Small intestine (tissue), 7 donors: ENCODE results near the gene ISYNA1. TPM values are rescaled to one million over a fixed set of nuclear protein-coding genes. Genes with fewer than 3 reads are reported as not detected.
A peak's percentile ranks its signal among the peaks of the same experiment; 100 is the strongest.

Experiments
- DNase-seq, 2 donors: peaks; one replicate each; pipeline versions ENCODE4 v3.0.0 to v3.0.0-alpha.2; 2013
- FAIRE-seq: peaks from 2 replicates; lab custom pipeline; 2012; peaks lifted over from hg19 to GRCh38; lab: Jason Lieb, UNC
- H3K27ac ChIP-seq, 3 donors: one replicate each; pipeline ENCODE4 v1.5.1; 2013; ENCODE audit warnings: low read length in 2 of 3, mild to moderate bottlenecking in 2 of 3, control low read depth in 1 of 3, inconsistent platforms in 1 of 3, low read depth in 1 of 3, moderate library complexity in 1 of 3
- H3K27me3 ChIP-seq, 3 donors: one replicate each; pipeline ENCODE4 v1.6.1; 2013; ENCODE audit warnings: low read length in 3 of 3, inconsistent platforms in 1 of 3; ENCODE audit not compliant: control insufficient read depth in 3 of 3, insufficient read depth in 3 of 3
- H3K36me3 ChIP-seq, 3 donors: one replicate each; pipeline ENCODE4 v1.6.1; 2013; ENCODE audit warnings: low read length in 3 of 3, inconsistent platforms in 1 of 3, low read depth in 1 of 3, mild to moderate bottlenecking in 1 of 3, moderate library complexity in 1 of 3; ENCODE audit not compliant: control insufficient read depth in 3 of 3, insufficient read depth in 2 of 3
- H3K4me1 ChIP-seq, 3 donors: one replicate each; pipeline ENCODE4 v1.6.1; 2013; ENCODE audit warnings: low read length in 2 of 3, inconsistent platforms in 1 of 3, low read depth in 1 of 3, mild to moderate bottlenecking in 1 of 3, moderate library complexity in 1 of 3; ENCODE audit not compliant: control insufficient read depth in 3 of 3, insufficient read depth in 2 of 3
- H3K4me3 ChIP-seq, 3 donors: one replicate each; pipeline ENCODE4 v1.5.1; 2013; ENCODE audit warnings: low read length in 3 of 3, control low read depth in 1 of 3, inconsistent platforms in 1 of 3, low read depth in 1 of 3, mild to moderate bottlenecking in 1 of 3, moderate library complexity in 1 of 3
- H3K9me3 ChIP-seq, 2 donors: one replicate each; pipeline ENCODE4 v1.6.1; 2013; ENCODE audit warnings: low read depth in 1 of 2, low read length in 1 of 2; ENCODE audit not compliant: control insufficient read depth in 2 of 2, insufficient read depth in 1 of 2
- WGBS, 3 donors: extraction: QIAGEN DNeasy Blood & Tissue Kit; methylation state at CpG; one replicate each; pipeline ENCODE4 v1.1.7; 2013; 5-methylcytosine and 5-hydroxymethylcytosine counted together
- polyA plus RNA-seq, 4 donors: library from polyadenylated mRNA; stranded (reverse) in 3 of 4; unstranded in 1 of 4; fragments of 200-250 nt in 3 of 4; fragments of 120-200 nt in 1 of 4; gene quantifications; one replicate each; pipeline versions ENCODE4 v1.2.1 to v1.2.3, GENCODE V29; 2013
- donor health status: healthy with polysubstance abuse.
- donor health status: control.
- donor health status: control.
- donor health status: Bipolar disorder and iron deficiency.
- donor health status: healthy.

Gene ISYNA1
- polyA plus RNA-seq, 4 donors: 4.5 to 72.1 (median 9.3) TPM

DNA sequence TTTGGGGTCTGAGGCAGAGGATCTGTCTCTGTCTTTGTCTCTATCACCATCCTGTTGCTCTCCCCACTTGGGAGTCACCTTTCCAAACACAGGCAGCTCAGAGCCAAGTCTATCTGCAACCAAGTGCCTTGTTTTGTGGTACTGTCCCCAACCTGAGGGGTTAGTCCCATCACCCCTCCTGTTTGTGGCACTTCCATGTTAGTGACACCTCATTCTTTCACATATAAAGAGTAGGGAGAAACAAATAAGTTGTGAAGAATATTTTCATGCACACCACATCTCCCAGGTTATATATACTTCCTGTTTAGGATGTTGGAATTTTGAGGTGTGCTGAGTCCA lies 48.2 kb downstream of the ISYNA1 start:
- DNase-seq (no peak), FAIRE-seq (no peak)
- no peak overlapping the region for H3K27ac ChIP-seq
- no peaks in the 10 kb centered on the region for H3K27me3 ChIP-seq
- peaks cover 0 to 26% (median 0%) of the 10 kb centered on the region in 3 donors for H3K36me3 ChIP-seq
- H3K4me3 ChIP-seq: no peak overlapping the region
- H3K4me1 ChIP-seq: peaks cover 0 to 20% (median 7%) of the 10 kb centered on the region in 3 donors
- H3K9me3 ChIP-seq: peaks cover 0 to 4% of the 10 kb centered on the region in 2 donors

DNA sequence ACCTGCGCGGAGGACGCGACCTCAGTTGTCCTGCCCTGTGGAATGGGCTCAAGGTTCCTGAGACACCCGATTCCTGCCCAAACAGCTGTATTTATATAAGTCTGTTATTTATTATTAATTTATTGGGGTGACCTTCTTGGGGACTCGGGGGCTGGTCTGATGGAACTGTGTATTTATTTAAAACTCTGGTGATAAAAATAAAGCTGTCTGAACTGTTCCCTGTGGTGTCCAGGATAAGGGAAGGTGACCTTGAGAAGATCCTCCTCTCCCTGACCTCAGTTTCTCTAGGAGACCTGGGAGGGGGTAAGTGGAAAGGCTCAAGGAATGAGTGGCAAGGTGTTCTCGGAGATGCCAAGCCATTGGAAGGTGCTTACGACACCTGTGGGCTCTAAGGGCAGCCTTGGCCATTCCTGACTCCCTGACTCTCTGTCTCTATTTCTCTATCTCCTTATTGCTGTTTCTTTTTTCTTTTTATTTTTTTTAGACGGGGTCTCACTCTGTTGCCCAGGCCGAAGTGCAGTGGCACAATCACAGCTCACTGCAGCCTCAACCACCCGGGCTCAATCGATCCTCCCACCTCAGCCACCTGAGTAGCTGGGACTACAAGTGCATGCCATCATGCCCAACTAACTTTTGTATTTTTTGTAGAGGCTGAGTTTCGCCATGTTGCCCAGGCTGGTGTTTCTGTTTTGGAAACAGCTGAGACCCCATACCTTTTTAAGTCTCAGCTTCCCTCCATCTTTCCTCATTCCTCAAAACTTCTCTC lies 48.8 kb downstream of the ISYNA1 start:
- FAIRE-seq (no peak), DNase-seq (no peak)
- Histone ChIP-seq H3K4me3 (peak overlapping the region in 1 of 3 donors; percentile 27), H3K27ac (peak overlapping the region in 1 of 3 donors; percentile 6), H3K9me3 (peaks cover 0 to 4% of the 10 kb centered on the region in 2 donors), H3K27me3 (no peaks in the 10 kb centered on the region), H3K4me1 (peaks cover 0 to 25% (median 7%) of the 10 kb centered on the region in 3 donors), H3K36me3 (peaks cover 0 to 26% (median 0%) of the 10 kb centered on the region in 3 donors)
- 83 to 87% (median 87%) methylated on average over 13 of the region's 13 CpGs for WGBS, 3 donors

DNA sequence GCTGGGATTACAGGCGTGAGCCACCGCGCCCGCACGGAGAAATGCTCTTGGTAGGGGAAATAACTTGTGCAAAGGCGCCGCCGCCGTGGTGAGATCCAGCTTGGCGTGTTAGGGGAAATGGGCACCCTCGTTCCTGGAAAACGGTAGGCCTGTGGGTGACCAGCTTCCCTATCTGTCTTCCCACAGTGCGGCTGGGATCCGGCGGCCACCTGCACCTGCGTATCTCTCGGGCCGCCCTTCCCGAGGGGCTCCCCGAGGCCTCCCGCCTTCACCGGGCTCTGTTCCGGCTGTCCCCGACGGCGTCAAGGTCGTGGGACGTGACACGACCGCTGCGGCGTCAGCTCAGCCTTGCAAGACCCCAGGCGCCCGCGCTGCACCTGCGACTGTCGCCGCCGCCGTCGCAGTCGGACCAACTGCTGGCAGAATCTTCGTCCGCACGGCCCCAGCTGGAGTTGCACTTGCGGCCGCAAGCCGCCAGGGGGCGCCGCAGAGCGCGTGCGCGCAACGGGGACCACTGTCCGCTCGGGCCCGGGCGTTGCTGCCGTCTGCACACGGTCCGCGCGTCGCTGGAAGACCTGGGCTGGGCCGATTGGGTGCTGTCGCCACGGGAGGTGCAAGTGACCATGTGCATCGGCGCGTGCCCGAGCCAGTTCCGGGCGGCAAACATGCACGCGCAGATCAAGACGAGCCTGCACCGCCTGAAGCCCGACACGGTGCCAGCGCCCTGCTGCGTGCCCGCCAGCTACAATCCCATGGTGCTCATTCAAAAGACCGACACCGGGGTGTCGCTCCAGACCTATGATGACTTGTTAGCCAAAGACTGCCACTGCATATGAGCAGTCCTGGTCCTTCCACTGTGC lies 49.6 kb downstream of the ISYNA1 start:
- WGBS, 3 donors: 9 to 22% (median 13%) methylated on average over 68 to 86 of the region's 86 CpGs
- Histone ChIP-seq H3K4me1 (peaks cover 0 to 26% (median 7%) of the 10 kb centered on the region in 3 donors), H3K27ac (peak overlapping the region; percentile 41 to 69 (median 46)), H3K36me3 (peaks cover 0 to 26% (median 0%) of the 10 kb centered on the region in 3 donors), H3K9me3 (peaks cover 0 to 4% of the 10 kb centered on the region in 2 donors), H3K27me3 (no peaks in the 10 kb centered on the region), H3K4me3 (peak overlapping the region in 2 of 3 donors; percentile 45 to 85)
- FAIRE-seq (no peak), DNase-seq (peak; percentile 66 to 94)

DNA sequence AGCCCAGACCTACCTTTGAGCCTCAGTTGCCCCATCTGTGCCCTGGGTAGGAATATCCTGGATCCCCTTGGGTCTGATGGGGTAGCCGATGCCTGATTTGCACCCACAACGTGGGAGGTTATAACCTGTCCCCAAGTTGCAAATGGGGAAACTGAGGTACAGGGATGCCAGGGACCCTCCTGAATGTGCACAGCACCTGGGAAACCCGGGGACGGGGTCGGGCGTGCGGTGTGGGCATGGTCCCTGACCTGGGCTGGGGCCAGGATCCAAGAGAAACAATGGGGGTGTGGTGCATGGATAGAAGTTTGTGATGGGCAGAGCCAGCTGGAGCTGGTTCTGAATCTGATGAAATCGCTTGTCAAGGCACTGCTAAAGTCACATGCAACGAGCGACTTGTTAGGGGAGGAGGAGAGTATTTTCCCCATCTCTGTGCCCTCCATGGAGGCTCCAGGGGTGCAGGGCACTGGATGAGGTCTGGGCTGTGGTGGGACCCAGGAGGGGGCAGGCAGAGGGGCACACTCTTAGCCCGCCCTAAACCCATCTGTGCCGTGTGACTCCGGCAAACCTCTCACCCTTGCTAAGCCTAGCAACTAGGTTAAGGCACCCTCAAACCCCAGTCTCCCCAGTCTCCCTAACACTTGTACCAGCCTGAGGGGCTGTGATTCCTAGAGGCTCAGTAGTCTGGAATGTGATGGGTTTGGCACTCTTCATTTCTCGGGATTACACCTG lies 51.2 kb downstream of the ISYNA1 start:
- Histone ChIP-seq H3K4me1 (peaks cover 0 to 26% (median 7%) of the 10 kb centered on the region in 3 donors), H3K27ac (peak overlapping the region; percentile 15 to 96 (median 47)), H3K9me3 (peaks cover 0 to 4% of the 10 kb centered on the region in 2 donors), H3K4me3 (peak overlapping the region; percentile 19 to 85 (median 62)), H3K36me3 (peaks cover 0 to 26% (median 0%) of the 10 kb centered on the region in 3 donors), H3K27me3 (no peaks in the 10 kb centered on the region)
- DNase-seq (peak in 1 of 2 donors; percentile 66), FAIRE-seq (no peak)
- WGBS, 3 donors: 33 to 59% (median 42%) methylated on average over 14 of the region's 14 CpGs

DNA sequence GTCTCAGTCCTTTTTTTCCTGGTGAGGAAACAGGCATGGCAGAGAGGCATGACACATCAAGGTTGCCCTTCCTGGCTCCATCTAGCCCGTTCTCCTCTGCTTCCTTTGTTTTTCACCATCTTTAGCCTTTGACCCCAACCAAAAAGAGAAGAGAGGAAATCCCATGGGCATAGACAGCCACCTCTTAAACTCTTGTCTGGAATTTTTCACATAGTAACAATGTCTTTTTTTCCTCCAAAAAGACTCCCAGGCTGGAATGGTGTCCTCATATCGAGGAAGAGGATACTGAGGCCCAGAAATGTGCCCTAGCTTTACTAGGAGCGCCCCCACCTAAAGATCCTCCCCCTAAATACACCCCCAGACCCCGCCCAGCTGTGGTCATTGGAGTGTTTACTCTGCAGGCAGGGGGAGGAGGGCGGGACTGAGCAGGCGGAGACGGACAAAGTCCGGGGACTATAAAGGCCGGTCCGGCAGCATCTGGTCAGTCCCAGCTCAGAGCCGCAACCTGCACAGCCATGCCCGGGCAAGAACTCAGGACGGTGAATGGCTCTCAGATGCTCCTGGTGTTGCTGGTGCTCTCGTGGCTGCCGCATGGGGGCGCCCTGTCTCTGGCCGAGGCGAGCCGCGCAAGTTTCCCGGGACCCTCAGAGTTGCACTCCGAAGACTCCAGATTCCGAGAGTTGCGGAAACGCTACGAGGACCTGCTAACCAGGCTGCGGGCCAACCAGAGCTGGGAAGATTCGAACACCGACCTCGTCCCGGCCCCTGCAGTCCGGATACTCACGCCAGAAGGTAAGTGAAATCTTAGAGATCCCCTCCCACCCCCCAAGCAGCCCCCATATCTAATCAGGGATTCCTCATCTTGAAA lies 52.0 kb downstream of the ISYNA1 start, which contains the start of gene GDF15:
GDF15 (plus strand) TSS at position 484 of the 868 bp plus-strand sequence; CDS start at position 516, 32 bp downstream.
- peak within 1 kb of the TSS; percentile 19 to 85 (median 62) for H3K4me3 ChIP-seq
- WGBS, 3 donors: 13 to 33% (median 17%) methylated on average over 30 to 33 of the region's 33 CpGs
- DNase-seq (peak; percentile 92 to 95), FAIRE-seq (no peak)
- H3K4me1 ChIP-seq: peaks cover 0 to 26% (median 7%) of the 10 kb centered on the region in 3 donors
- peaks cover 0 to 4% of the 10 kb centered on the region in 2 donors for H3K9me3 ChIP-seq
- peak within 1 kb of the TSS; percentile 47 to 96 (median 75) for H3K27ac ChIP-seq
- H3K27me3 ChIP-seq: no peaks in the 10 kb centered on the region
- H3K36me3 ChIP-seq: peaks cover 0 to 26% (median 0%) of the 10 kb centered on the region in 3 donors

DNA sequence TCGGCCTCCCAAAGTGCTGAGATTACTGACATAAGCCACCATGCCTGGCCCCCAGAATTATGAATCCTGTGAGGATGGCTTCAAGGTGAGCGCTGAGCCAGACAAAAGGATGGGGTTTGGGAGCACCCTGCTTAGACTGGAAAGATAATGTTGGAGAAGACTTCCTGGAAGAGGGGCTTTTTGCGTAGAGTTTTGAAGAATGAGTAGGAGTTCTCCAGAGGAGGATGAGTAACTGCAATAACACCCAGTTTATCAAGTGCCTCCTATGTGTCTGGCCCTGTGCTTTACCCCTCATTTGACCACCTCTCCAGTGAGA lies 52.6 kb downstream of the ISYNA1 start:
- 87 to 90% (median 90%) methylated on average over 3 of the region's 3 CpGs for WGBS, 3 donors
- Histone ChIP-seq H3K4me3 (no peak overlapping the region), H3K4me1 (peaks cover 0 to 31% (median 7%) of the 10 kb centered on the region in 3 donors), H3K9me3 (peaks cover 0 to 4% of the 10 kb centered on the region in 2 donors), H3K27ac (peak overlapping the region; percentile 39 to 96 (median 75)), H3K27me3 (no peaks in the 10 kb centered on the region), H3K36me3 (peaks cover 0 to 21% (median 0%) of the 10 kb centered on the region in 3 donors)
- FAIRE-seq (no peak), DNase-seq (no peak)

DNA sequence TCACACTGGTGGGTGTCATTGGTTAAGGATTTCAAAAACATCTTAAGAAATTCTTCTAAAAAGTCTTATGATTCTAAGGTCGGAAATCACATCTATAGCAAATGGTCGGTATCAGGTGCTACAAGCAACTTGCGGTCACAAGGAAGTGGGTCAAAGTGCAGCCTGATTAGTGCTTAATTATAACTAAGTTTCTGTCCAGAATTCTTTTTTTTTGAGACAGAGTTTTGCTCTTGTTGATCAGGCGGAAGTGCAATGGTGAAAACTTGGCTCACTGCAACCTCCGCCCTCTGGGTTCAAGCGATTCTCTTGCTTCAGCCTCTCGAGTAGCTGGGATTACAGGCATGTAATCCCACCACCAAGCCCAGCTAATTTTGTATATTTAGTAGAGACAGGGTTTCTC lies 53.2 kb downstream of the ISYNA1 start:
- H3K27ac ChIP-seq: peak overlapping the region; percentile 39 to 96 (median 75)
- DNase-seq: peak; percentile 74 to 90
- peaks cover 0 to 36% (median 7%) of the 10 kb centered on the region in 3 donors for H3K4me1 ChIP-seq
- peaks cover 0 to 16% (median 0%) of the 10 kb centered on the region in 3 donors for H3K36me3 ChIP-seq
- no peak for FAIRE-seq
- WGBS, 3 donors: 14 to 58% (median 36%) methylated on average over 7 of the region's 7 CpGs
- H3K9me3 ChIP-seq: peaks cover 0 to 2% of the 10 kb centered on the region in 2 donors
- no peaks in the 10 kb centered on the region for H3K27me3 ChIP-seq
- H3K4me3 ChIP-seq: no peak overlapping the region
